H1 (cell line): ENCODE results near the gene CELSR3. TPM values are rescaled to one million over a fixed set of nuclear protein-coding genes. Genes with fewer than 3 reads are reported as not detected.

Experiments used
- ASH2L ChIP-seq: fragments of 200-600, 300-600 bp; sonication (generic); IDR thresholded peaks from one replicate; pipeline ENCODE4 v1.7.1; 2017; ENCODE audit warnings: low read length
- CBX8 ChIP-seq: fragments of 300-800, 300-1000 bp; sonication (generic); IDR thresholded peaks from 2 replicates; pipeline ENCODE4 v1.7.1; 2016; ENCODE audit warnings: low read depth, low read length, borderline replicate concordance
- EGR1 ChIP-seq: IDR thresholded peaks from 2 replicates; pipeline ENCODE4 v1.6.1; 2011; ENCODE audit warnings: low read depth, low read length, borderline replicate concordance
- GTF2F1 ChIP-seq: IDR thresholded peaks from 2 replicates; pipeline ENCODE4 v1.6.1; 2012; ENCODE audit warnings: low read depth, low read length, improper control_type of control experiment, borderline replicate concordance
- RXRA ChIP-seq: IDR thresholded peaks from 2 replicates; pipeline ENCODE4 v1.6.1; 2011; ENCODE audit warnings: low read depth, mild to moderate bottlenecking, low read length, moderate library complexity; ENCODE audit not compliant: insufficient read depth
- SIN3A ChIP-seq, 2 experiments: IDR thresholded peaks in 1 of 2; conservative IDR thresholded peaks in 1 of 2; 2 replicates each; pipeline ENCODE4 v1.6.1; 2011 to 2012; ENCODE audit warnings: low read length in 2 of 2, improper control_type of control experiment in 1 of 2, low read depth in 1 of 2, mild to moderate bottlenecking in 1 of 2
- polyA plus RNA-seq, 7 experiments: library from polyadenylated mRNA; depleted of rRNA in 3 of 7; stranded (reverse) in 5 of 7; unstranded in 2 of 7; fragments of >200 nt in 5 of 7; fragments of 200-250 nt in 2 of 7; gene quantifications; 1 replicate in 5 of 7; 2 replicates in 1 of 7; 4 replicates in 1 of 7; pipeline versions ENCODE4 v1.2.1 to v1.2.3, GENCODE V29; 2011 to 2013; ENCODE audit warnings: missing spikeins in 2 of 7, mixed read lengths in 2 of 7
- total RNA-seq: library from RNA; stranded (reverse); fragmentation: NEBNext Ultra II Directional; extraction: Animal tissue kit (Norgen Biotek cat#: 25700); gene quantifications from 2 replicates; pipeline ENCODE4 v1.2.1, GENCODE V29; 2021
- TF ChIP-seq, protein P1 (sequence below): IDR thresholded peaks from 2 replicates; pipeline ENCODE4 v1.6.1; 2011; ENCODE audit warnings: low read depth, mild to moderate bottlenecking, low read length; ENCODE audit not compliant: insufficient read depth

CELSR3 gene
- total and polyA plus RNA-seq, 2 of the 8 experiments (the other 6 are each of a cell fraction or from before 2014, with no cell fraction given) = 11.6 to 29.5 TPM

DNA sequence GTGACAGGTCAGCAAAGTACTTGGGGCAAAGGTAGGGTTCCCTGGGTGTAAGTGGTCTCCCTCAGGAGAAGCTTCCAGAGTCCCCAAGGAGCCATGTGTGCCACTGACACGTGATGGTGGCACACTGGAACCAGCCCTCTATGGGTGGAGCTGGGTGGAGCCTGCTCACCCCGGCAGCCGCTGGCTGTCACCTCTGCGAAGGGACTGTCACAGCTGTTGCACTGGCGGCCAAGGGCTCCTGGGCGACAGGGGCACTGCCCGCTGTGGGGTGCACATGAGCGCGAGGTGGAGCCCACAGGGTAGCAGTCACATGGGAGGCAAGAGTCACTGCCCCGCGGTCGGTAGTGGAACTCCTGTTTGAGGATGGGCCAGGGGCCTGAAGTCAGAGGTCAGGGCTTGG, 12.0 kb downstream of the CELSR3 start (continued):
- TF ChIP-seq SIN3A (conservative IDR thresholded peaks at IDR 0.05 in 1 of 2, IDR thresholded peaks at IDR 0.05 in 1 of 2; ENCODE audit: low read depth in 1 of 2, low read length in 2 of 2) (no peak), EGR1 (no peak), GTF2F1 (no peak), RXRA (no peak), CBX8 (no peak), ASH2L (no peak)
- TF ChIP-seq, protein P1, sequence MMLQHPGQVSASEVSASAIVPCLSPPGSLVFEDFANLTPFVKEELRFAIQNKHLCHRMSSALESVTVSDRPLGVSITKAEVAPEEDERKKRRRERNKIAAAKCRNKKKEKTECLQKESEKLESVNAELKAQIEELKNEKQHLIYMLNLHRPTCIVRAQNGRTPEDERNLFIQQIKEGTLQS = no peak
